ENCODE results near the gene MYO3B.

DNA sequence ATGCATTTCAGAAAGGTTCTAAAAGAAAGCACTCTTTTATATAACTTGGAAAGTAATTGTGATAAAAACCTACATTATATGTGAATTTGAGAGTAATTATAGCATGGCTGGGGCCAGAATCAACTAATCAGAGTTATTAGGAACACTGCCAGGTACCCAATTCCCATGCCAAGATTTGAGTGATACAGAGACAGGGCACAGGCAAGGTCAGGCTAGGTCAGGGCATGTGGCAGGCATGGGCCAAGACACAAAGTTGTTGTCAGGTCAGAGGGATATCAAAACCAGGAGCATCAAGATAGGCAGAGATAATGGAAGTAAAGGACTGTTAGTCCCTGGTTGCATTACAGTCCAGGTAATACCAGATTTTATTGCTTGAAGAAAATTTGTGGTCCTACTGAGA, 87.4 kb downstream of the MYO3B start:
- TF ChIP-seq, protein P1, sequence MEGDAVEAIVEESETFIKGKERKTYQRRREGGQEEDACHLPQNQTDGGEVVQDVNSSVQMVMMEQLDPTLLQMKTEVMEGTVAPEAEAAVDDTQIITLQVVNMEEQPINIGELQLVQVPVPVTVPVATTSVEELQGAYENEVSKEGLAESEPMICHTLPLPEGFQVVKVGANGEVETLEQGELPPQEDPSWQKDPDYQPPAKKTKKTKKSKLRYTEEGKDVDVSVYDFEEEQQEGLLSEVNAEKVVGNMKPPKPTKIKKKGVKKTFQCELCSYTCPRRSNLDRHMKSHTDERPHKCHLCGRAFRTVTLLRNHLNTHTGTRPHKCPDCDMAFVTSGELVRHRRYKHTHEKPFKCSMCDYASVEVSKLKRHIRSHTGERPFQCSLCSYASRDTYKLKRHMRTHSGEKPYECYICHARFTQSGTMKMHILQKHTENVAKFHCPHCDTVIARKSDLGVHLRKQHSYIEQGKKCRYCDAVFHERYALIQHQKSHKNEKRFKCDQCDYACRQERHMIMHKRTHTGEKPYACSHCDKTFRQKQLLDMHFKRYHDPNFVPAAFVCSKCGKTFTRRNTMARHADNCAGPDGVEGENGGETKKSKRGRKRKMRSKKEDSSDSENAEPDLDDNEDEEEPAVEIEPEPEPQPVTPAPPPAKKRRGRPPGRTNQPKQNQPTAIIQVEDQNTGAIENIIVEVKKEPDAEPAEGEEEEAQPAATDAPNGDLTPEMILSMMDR (IDR thresholded peaks at IDR 0.05; ENCODE audit: low read length), result no peak
- TF ChIP-seq EZH2 (optimal IDR thresholded peaks at IDR 0.05; ENCODE audit: low read depth, low read length), result no peak
